Measurements from ENCODE around the gene PDGFA.

DNA sequence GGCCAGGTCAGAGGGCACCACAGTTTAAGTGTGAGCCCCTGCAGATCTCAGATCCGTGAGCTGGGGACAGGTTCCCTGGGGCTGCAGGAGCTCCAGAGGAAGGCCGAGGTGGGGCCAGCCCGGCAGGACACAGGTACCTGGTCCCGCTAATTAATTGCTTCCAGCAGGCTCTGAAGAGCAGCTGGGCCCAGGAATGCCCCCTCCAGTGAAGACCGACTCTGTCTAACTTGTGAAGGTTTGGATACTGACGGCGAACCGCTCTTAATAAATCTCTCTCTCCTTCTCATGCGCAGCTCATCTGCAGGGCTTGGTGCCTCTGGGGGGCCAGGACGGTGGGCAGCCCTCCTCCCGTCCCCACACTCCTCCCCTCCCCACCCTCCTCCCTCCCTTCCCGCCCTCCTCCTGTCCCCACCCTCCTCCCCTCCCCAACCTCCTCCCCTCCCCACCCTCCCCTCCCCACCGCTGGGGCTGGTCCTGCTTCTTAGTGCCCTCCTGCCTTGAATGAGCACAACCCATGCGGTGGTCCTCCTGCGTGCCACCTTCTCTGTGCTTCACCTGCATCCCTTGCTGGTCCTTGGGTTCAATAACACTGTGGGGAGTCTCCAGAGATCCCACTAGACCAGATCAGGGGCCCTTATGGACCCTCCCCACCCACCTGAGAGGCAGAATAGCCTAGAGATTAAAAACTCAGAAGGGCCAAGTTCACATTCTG, 38.3 kb downstream of the PDGFA start:
- TF ChIP-seq, protein P1, sequence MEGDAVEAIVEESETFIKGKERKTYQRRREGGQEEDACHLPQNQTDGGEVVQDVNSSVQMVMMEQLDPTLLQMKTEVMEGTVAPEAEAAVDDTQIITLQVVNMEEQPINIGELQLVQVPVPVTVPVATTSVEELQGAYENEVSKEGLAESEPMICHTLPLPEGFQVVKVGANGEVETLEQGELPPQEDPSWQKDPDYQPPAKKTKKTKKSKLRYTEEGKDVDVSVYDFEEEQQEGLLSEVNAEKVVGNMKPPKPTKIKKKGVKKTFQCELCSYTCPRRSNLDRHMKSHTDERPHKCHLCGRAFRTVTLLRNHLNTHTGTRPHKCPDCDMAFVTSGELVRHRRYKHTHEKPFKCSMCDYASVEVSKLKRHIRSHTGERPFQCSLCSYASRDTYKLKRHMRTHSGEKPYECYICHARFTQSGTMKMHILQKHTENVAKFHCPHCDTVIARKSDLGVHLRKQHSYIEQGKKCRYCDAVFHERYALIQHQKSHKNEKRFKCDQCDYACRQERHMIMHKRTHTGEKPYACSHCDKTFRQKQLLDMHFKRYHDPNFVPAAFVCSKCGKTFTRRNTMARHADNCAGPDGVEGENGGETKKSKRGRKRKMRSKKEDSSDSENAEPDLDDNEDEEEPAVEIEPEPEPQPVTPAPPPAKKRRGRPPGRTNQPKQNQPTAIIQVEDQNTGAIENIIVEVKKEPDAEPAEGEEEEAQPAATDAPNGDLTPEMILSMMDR (IDR thresholded peaks at IDR 0.05): no peak
- TF ChIP-seq POLR2A (IDR thresholded peaks at IDR 0.05): no peak

Measured in esophagus squamous epithelium (tissue), 4 donors.